Myocyte (in vitro differentiated cells): ENCODE measurements around the gene CLEC4G. TPM values are rescaled to one million over a fixed set of nuclear protein-coding genes. Genes with fewer than 3 reads are reported as not detected.
"Not testable (repeated sequence)": the region's sequence is repeated elsewhere in the genome, so short reads cannot be mapped to it uniquely, and the experiment has no call there.

Experiments used
- DNase-seq: peaks from one replicate; pipeline ENCODE4 v3.0.0-alpha.2; 2012; ENCODE audit warnings: low read depth
- polyA plus RNA-seq: library from polyadenylated mRNA; unstranded; fragments of >200 nt; gene quantifications from one replicate; pipeline ENCODE4 v1.2.1, GENCODE V29; 2012; ENCODE audit warnings: missing spikeins
- total RNA-seq: library from RNA; depleted of rRNA; stranded (reverse); fragments of >200 nt; gene quantifications from 2 replicates; pipeline ENCODE4 v1.2.3, GENCODE V29; 2014

Gene CLEC4G, protein sequence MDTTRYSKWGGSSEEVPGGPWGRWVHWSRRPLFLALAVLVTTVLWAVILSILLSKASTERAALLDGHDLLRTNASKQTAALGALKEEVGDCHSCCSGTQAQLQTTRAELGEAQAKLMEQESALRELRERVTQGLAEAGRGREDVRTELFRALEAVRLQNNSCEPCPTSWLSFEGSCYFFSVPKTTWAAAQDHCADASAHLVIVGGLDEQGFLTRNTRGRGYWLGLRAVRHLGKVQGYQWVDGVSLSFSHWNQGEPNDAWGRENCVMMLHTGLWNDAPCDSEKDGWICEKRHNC
- not detected in 2 replicates for total RNA-seq
- not detected for polyA plus RNA-seq

DNA sequence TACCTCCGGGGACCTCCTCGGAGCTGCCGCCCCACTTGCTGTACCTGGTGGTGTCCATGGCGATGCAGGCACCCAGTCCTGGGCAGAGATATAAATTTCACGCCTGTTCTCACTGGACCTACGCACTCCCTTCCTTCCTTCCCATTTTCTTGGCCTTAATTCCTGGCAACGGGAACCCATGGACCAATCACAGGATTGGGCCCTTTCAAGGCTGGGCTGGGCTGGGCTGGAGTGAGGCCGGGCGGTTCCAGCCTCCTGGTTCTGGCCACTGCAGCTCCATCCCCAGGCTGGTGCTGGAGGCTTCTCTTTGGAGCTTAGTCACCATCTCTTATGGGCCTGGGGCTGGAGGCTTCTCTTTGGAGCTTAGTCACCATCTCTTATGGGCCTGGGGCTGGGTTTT lies at the start of gene CLEC4G:
CLEC4G (minus strand) TSS at position 66 of the 400 bp plus-strand sequence; CDS start at position 58, 8 bp downstream.
- DNase-seq, result no peak

DNA sequence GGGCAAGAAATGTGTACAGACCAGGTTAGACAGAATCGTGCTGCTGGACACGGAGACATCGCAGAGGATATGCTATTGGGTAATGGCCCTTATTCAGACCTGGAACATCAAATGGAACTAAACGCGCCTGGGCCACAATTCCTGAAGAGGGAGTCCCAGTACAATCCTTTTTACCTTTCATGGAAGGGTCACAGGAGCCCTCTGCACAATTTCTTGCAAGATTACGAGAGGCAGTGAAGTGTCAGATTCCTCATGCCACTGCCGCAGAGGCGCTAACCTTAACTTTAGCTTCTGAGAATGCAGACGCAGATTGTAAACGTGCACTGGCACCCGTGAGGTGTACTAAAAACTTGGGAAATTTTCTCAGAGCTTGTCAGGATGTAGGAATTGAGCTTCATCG lies 49.2 kb upstream of the CLEC4G start:
- DNase-seq, result no peak

DNA sequence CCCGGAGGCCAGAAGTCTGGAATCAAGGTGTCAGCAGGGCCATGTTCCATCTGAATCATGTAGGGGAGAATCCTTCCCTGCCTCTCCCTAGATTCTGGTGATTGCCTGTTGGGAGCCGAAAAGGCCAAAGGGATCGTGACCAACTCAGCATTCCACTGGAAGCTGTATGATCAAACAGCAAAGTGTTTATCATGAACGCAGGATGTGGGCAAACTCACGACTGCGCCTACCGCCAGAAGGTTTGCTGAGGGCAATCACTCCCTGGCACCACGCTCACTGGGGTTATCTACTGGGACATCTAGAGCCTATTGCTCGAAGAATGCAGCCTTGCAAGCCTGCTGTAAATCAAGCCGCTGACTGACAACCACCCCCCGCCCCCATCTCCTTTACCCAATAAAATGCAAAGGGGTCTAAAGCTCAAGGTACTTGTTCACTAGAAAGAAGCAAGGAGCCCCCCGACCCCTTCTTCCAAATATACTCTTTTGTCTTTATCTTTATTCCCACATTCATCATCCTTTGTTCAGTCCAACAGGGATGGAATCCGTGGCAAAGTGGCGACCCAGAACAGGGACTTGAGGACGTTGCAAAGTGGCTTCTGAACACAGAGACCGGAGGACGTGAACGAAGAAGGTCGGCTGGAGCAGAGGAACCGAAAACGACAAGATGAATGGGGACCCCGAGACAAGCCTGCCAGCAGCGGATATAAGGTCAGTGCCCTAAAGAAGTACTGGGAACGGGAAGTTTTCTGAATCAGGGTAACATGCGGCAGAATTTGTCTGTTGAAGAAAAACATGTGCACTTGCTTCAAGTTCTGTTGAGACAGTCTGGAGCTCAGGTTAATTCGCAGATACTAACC lies 47.9 kb upstream of the CLEC4G start:
- no peak for DNase-seq

- no peak for DNase-seq
These were observed 46.2 kb upstream of the CLEC4G start for GRCh38 chr19:7778081-7778480.

DNA sequence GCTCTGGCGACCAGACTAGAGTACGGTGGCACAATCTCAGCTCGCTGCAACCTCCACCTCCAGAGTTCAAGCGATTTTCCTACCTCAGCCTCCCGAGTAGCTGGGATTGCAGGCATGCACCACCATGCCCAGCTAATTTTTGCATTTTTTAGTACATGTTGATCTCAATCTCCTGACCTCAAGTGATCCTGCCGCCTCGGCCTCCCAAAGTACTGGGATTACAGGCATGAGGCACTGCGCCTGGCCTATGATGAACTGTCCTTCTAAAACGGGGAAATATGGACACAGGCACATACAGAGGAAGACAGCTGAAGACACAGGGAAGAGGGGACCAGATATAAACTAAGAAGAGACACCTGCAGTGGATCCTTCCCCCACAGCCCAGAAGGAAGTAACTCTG lies 43.9 kb upstream of the CLEC4G start:
- DNase-seq, result no peak

DNA sequence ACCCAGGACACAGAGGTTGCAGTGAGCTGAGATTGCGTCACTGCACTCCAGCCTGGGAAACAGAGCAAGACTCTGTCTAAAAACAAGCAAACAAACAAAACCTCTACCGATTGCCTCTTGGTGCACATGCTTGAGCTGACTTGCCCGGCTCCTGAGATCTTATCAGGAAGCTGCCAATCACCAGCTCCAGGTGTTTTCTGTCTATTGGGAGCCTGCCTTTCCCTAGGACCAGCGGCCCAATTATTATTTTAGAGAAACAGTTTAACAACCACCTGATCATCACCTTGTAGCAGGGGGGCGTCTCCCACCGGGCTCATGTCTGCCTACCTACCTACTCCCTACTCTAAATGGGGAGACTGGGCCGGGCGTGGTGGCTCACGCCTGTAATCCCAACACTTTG lies 41.9 kb upstream of the CLEC4G start:
- no peak for DNase-seq

DNA sequence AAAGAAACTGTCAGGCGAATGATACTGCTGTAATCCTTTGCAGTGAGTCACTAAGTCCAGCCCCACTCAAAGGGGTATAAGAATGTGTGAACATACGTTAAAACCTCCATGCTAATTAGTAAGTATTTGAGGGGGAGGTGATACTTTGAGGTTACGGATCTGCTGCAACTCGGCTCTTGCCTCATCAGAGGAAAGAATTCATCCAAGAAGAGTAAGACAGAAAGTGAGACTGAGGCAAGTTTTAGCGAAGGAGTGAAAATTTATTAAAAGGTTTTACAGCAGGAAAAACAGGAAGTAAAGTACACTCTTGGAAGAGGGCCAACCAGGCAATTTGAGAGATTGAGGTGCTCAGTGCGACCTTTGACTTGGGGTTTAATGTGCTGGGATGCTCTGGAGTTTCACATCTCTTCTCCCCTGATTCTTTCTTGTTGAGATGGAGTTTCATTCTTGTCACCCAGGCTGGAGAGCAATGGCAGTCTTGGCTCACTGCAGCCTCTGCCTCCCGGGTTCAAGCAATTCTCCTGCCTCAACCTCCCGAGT lies 40.9 kb upstream of the CLEC4G start:
- no peak for DNase-seq

DNA sequence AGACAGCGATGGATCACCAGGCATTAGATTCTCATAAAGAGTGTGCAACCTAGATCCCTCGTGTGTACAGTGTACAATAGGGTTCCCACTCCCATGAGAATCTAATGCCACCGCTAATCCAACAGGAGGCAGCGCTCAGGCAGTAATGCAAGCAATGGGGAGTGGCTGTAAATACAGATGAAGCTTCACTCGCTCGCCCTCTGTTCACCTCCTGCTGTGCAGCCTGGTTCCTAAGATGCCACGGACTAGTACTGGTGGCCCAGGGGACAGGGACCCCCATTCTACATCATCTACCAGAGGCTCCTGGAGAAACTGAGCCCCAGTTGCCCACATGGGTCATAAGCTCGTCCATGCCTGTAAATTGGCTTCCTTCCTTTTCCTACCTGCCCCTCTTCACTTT lies 39.2 kb upstream of the CLEC4G start:
- no peak for DNase-seq

DNA sequence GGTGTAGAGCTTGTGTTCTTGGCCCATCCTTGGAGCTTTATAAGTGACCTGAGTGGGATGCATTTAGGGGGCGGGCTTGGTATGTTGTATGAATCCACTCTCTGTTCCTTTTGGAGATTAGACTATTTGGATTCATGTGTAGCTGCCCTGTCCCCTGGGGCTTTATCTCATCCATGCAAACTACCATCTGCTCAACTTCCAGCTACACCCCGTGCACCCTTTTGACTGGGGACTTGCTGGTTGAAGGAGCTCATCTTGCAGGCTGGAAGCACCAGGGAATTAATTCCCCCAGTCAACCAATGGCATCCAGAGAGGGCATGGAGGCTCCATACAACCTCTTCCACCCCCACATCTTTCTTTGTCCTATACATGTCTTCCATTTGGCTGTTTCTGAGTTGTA lies 37.3 kb upstream of the CLEC4G start:
- no peak for DNase-seq

DNA sequence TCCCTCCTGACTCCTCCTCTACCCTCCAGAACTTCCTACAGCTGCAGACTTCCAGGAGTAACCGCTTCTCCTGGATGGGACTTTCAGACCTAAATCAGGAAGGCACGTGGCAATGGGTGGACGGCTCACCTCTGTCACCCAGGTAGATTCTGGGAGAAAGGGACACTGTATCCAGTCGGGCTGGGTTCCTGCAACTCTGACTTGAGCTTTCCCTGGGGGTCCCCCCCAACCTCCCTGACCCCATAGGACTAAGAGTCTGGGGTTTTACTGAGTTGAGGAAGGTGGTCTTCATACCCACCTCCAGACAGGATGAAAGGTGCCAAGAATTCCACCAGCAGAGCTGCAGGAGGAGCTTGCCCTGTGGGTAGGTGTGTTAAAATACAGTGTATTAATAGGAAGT lies 35.6 kb upstream of the CLEC4G start:
- no peak for DNase-seq

- DNase-seq, result no peak
These were observed 34.6 kb upstream of the CLEC4G start for GRCh38 chr19:7766535-7766934.

DNA sequence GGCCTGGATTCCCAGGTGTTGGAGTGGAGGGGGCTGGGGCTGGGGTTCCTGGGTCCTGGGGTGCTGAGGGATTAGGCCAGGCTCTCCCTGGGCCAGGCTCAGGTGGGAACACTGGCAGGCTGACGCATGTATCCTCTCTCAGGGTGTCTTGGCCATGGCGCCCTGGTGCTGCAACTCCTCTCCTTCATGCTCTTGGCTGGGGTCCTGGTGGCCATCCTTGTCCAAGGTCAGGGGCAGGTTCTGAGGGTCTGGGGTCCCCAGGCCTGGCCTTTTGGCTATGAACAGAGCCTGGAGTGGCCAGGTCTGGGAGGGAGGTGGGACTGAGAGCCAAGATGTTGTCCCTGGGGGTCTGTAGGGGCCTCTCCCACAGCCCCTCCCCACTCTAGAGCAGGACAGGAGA lies 33.1 kb upstream of the CLEC4G start:
- DNase-seq, result not testable (repeated sequence)

DNA sequence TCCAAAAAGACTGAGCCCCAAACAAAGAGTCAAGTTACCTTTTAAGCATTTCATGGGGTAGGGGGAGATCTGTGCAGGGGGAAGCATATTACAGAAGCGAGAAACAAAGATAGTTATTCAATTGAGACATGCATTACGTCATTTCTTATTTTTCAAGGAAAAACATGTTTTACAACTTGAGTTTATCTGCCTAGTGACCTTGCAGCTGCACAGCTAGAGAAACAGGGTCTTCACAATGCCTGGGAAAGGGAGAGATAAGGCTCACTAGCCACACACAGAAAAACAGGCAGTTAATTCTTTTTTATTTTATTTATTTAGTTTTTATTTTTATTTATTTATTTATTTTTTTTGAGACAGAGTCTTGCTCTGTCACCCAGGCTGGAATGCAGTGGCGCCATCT lies 32.2 kb upstream of the CLEC4G start:
- DNase-seq, result not testable (repeated sequence)

DNA sequence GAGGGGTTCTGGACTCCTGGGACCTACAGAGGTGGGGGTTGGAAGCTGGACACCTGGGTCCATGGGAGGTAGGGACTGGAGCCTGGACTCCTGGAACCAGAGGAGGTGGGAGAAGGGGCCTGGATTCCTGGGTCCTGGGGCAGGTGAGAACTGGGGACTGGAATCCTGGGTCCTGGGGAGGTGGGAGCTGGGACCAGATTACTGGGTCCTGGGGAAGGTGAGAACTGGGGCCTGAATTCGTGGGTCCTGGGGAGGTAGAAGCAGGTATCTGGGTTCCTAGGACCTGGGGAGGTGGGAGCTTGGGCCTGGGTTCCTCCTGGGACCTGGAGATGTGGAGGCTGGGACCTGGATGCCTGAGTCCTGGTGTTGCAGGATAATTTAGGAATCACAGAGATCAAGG lies 31.8 kb upstream of the CLEC4G start:
- no peak for DNase-seq

GRCh38 chr19:7762719-7763293 lies 30.9 kb upstream of the CLEC4G start, which contains the start of gene CLEC4M:
CLEC4M (plus strand) TSS chr19:7763243; CDS start chr19:7763267, 24 bp downstream.
- DNase-seq, result no peak

GRCh38 chr19:7759156-7759555 lies 27.2 kb upstream of the CLEC4G start:
- no peak for DNase-seq

- no peak for DNase-seq
These were observed 25.4 kb upstream of the CLEC4G start for GRCh38 chr19:7757358-7757757.

- DNase-seq, result no peak
These were observed 24.3 kb upstream of the CLEC4G start for GRCh38 chr19:7756258-7756657.

DNA sequence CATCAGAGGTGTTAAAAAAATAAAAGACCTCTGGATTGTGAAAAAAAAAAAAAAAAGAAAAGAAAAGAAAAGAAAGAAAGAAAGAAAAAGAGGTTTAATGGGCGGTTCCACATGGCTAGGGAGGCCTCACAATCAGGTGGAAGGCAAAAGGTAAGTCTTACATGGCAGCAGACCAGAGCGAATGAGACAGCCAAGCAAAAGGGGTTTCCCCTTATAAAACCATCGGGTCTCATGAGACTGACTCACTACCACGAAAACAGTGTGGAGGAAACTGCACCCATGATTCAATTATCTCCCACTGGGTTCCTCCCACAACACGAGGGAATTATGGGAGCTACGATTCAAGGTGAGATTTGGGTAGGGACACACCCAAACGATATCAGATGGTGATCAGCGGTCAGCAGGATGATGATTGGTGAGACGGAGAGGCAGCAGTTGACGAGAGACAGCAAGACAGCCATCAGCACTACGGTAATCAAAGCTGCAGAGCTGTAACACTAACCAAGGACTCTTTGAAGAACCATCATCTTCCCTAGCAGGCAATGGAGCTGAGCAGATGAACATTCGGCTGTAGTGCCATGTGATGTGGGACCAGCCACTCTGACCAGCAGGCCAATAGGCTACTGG lies 19.4 kb upstream of the CLEC4G start:
- DNase-seq, result peak; percentile 3

- DNase-seq, result no peak
These were observed 16.8 kb upstream of the CLEC4G start for GRCh38 chr19:7748756-7749155.

DNA sequence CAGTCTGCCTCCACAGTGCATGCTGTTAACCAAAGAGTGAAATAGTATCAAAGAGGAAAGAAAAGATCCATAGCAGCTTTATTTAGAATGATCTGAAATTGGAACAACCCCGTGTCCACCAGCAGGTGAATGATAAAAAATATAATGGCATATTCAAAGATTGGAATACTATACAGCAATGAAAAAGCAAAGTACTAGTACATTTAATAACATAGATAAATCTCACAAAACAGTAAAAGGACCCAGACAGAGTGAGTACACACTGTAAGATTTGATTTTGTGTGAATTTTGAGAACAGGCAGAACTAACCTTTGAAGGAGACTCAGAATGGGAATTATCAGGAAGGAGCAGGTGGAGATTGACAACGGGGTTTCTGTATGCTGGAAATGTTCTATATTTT lies 16.3 kb upstream of the CLEC4G start:
- no peak for DNase-seq
